Suprapubic skin (tissue), 4 donors: Measurements from ENCODE around the gene EXO1.

ENCODE experiments used
- CTCF ChIP-seq, 2 donors: fragments of 200-600 bp in 1 of 2; fragments of 450-650 bp in 1 of 2; sonication (generic) in 1 of 2; IDR thresholded peaks; one replicate each; pipeline ENCODE4 v1.5.1; 2016 to 2019; ENCODE audit warnings: antibody characterized with exemption in 2 of 2, mild to moderate bottlenecking in 1 of 2, moderate library complexity in 1 of 2
- EP300 ChIP-seq: sonication (generic); formaldehyde crosslinking; IDR thresholded peaks from one replicate; pipeline ENCODE4 v1.6.1; 2017; ENCODE audit warnings: antibody characterized with exemption
- POLR2A ChIP-seq, 2 donors: fragments of 450-650 bp; IDR thresholded peaks; one replicate each; pipeline ENCODE4 v1.6.1; 2017; ENCODE audit warnings: antibody characterized with exemption in 2 of 2, mild to moderate bottlenecking in 2 of 2, moderate library complexity in 2 of 2
- POLR2AphosphoS5 ChIP-seq, 3 donors: sonication (generic); formaldehyde crosslinking; IDR thresholded peaks; one replicate each; pipeline ENCODE4 v1.6.1; 2017; ENCODE audit warnings: antibody characterized with exemption in 3 of 3

GRCh38 chr1:241902391-241903065 lies 54.5 kb downstream of the EXO1 start:
- no peak for TF ChIP-seq CTCF (IDR thresholded peaks at IDR 0.05)
- TF ChIP-seq POLR2AphosphoS5 (IDR thresholded peaks at IDR 0.05), result no peak
- TF ChIP-seq EP300, result no peak
- no peak for TF ChIP-seq POLR2A (IDR thresholded peaks at IDR 0.05)
